Effector CD8-positive, alpha-beta T cell (primary cell): ENCODE measurements around the gene CPNE5.
"Not testable (repeated sequence)": the region's sequence is repeated elsewhere in the genome, so short reads cannot be mapped to it uniquely, and the experiment has no call there.

ENCODE experiments used
- DNase-seq: peaks from one replicate; lab custom pipeline; 2025; lab: John Stamatoyannopoulos, UW

Gene CPNE5

GRCh38 chr6:36815962-36816735, 23.1 kb downstream of the CPNE5 start:
- no peak for DNase-seq

- DNase-seq = no peak
Observed at GRCh38 chr6:36814249-36814648, 25.0 kb downstream of the CPNE5 start.

GRCh38 chr6:36813526-36813925, 25.7 kb downstream of the CPNE5 start:
- DNase-seq = no peak

- not testable (repeated sequence) for DNase-seq
Observed at GRCh38 chr6:36813047-36813446, 26.2 kb downstream of the CPNE5 start.

DNA sequence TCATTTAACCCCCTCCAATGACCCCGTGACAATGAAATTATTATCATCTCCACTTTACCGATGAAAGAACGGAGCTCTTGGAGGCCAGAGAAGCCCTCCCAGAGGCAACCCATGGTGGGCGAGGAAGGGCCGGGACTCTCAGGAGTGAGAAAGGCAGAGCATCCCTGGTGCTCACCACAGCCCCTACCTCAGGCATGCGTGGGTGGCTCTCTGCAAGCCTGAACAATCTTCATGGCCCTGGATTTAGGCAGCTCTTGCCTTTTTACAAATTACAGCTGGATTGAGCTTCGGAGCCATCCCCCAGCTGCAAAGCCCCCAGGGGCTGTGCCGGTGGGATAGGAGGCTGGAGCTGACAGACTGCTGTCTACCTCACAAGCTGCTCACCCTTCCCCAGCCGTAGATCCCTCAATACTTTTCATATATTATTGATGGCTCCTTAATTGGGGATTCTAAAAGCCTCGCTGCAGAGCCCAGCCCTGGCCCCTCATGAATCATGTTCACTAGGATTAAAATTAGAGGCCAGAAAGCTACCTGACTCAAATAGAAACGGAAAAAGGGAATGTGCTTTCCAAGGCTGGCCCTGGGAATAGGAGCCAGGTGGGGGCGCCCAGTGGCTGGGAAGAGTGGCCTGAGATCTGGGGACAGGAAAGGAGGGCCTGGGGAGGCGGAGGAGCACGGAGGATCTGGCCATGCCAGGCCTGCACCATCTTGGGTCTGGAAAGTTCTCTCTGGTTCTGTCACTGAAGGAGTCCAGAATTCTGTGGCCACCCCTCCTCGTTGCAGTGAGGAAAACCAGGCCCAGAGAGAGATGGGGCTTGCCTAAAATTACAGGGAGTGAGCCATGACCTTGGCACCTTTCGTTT, 29.1 kb downstream of the CPNE5 start:
- DNase-seq = no peak

GRCh38 chr6:36809156-36809555, 30.1 kb downstream of the CPNE5 start:
- DNase-seq = no peak

DNA sequence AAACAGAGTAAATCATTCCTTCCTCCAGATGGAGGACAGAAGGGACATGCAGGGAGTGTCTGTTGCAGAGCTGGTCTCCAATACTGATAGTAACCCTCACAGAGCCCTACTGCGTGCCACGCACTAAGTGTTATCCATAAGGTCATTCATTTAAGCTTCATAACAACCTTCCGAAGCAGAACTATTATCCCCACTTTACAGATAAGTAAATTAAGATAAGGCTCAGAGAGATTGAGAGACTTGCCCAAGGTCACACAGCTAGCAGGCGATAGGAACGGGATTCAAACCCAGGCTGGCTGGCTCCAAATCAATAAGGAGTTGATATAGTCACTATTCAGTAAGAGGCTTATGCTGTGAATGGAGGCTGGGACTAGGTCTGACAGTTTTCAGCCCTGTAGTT, 30.6 kb downstream of the CPNE5 start:
- no peak for DNase-seq

DNA sequence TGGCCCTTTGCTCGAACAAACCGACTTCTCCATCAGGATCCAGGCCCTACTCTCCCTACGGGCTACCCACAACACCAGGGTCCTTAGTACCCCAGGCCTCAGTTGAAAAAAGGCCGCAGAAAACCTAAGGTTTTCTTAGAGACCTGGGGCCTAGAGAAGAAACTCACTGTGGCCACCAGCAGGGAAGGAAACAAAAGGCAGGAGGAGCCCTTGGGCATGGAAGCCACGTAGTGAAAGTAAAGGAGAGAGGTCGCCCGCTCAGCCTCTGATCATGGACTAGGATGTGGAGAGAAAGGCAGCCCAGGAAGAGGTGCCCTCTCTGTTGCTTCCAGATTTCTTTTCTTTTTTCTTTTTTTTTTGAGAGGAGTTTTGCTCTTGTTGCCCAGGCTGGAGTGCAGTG, 31.5 kb downstream of the CPNE5 start:
- no peak for DNase-seq

DNA sequence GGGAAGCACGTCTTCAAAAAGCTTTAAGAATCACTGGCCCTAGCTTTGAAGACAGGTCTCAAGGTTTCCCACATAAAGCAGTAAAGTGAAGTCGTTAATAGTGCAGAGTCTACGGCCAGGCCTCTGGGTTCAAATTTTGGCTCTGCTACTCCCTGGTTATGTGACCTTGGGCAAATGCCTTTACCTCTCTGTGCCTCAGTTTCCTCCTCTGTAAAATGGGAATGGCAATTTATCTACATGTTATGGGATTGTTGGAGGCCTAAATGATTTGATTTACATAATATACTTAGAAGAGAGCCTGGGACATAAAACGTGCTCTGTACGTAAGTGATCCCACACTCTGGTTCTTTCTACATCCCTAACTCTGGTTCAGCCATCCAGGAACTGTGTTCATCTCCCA, 32.1 kb downstream of the CPNE5 start:
- DNase-seq = no peak

GRCh38 chr6:36805917-36806316, 33.3 kb downstream of the CPNE5 start:
- DNase-seq = no peak

DNA sequence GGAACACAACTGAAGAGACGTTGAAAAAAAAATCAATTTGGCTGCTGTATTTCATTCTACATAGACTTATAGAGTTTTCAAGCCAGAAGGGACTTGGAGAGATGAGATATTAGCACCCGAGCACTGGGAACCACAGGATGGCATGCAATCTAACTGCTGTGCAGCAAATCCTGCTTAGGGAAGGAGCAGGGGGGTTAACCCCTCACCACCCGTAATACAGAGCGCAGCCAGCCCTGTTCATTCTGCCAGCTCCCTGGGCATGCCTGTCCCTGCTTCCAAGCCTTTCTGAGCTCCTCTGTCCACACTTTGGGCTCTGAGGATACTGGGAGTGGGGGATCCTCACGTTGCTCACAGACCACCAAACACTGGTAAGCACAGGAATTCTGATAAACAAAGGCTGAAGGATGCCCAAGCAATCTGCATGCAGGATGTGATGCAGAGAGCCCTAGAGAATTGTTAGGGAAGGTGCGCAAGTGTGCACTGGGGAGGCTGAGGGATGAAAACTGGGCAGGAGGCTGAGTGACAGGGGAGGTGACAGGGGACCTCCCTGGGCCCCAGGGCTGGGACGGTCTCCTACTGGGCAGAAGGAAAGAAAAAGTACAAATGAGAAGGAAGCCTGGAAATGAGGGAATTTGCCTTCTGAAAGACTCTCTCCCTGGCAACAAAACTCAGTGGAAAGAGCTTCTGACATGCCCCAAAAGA, 34.0 kb downstream of the CPNE5 start:
- no peak for DNase-seq

GRCh38 chr6:36804563-36804962, 34.7 kb downstream of the CPNE5 start:
- DNase-seq = no peak

DNA sequence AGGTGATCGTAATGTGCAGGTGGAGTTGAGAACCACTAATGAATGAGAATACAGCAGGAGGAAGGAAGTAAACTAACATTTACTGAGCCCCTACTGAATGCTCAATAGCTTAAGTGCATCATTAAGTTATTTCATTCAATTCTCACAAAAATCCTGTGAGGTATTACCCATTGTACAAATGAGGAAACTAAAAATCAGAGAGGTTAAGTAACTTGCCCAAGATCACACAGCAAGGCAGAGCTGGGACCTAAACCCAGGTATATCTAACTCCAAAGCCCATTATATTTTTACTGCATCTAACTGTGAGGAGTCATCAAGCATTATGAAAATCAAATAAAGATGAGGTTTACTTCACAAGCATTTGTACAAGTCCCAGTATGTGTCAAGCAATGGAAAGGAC, 35.3 kb downstream of the CPNE5 start:
- DNase-seq = no peak

DNA sequence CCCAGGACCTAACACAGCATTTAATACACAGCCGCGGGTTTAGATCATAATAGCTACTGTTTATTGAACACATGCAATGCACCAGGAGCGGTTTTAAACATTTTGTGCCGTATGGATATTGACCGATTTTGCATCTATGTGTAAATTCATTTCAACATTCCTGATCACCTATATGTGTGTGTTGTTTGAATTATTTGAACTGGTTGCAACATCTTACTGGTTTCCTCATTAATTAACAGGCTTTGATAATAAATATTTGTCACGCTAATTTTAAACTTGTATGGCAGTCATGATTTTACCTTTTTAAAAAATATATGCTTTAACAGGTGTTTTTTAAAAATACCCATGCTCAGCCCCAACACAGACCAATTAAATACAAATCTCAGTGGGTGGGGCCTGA, 35.8 kb downstream of the CPNE5 start:
- no peak for DNase-seq

DNA sequence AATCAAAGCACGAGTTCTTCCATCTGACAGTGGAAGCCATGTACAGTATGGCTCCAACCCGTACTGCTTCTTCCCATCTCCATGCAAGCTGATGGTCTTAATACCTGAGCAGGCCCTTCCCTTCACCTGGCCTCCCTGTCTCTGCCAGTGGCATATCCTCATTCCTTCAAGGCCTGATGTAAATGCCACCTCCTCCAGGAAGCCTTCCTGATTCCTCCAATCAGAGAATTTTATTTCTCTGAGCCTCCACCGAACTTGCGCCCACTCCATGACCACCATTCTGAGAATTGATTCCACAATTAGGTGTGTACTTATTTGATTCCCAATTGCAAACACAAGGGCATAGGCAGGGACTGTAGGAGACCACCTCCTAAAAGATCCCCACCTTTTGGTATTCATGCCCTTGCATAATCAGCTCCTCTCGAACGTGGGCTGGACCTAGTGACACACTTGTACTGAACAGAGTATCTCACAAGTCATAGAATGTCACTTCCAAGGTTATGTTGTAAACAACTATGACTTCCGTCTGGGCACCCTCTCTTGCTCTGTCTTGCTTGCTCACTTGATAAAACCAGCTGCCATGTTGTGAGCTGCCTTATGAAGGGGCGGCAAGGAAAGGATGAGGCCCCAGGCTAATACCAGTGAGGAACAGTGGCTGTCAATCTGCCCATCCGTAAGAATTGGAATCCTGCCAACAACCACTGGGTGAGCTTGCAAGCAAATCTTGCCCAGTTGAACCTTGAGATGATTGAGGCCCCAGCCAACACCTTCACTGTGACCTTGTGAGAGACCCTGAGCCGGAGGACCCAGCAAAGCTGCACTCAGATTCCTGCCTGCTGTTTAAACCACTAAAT, 38.8 kb downstream of the CPNE5 start:
- no peak for DNase-seq

GRCh38 chr6:36798852-36799251, 40.4 kb downstream of the CPNE5 start:
- no peak for DNase-seq

- no peak for DNase-seq
Observed at GRCh38 chr6:36797653-36798052, 41.6 kb downstream of the CPNE5 start.

GRCh38 chr6:36797055-36797454, 42.2 kb downstream of the CPNE5 start:
- no peak for DNase-seq

- DNase-seq = no peak
Observed at GRCh38 chr6:36794713-36795065, 44.6 kb downstream of the CPNE5 start.

DNA sequence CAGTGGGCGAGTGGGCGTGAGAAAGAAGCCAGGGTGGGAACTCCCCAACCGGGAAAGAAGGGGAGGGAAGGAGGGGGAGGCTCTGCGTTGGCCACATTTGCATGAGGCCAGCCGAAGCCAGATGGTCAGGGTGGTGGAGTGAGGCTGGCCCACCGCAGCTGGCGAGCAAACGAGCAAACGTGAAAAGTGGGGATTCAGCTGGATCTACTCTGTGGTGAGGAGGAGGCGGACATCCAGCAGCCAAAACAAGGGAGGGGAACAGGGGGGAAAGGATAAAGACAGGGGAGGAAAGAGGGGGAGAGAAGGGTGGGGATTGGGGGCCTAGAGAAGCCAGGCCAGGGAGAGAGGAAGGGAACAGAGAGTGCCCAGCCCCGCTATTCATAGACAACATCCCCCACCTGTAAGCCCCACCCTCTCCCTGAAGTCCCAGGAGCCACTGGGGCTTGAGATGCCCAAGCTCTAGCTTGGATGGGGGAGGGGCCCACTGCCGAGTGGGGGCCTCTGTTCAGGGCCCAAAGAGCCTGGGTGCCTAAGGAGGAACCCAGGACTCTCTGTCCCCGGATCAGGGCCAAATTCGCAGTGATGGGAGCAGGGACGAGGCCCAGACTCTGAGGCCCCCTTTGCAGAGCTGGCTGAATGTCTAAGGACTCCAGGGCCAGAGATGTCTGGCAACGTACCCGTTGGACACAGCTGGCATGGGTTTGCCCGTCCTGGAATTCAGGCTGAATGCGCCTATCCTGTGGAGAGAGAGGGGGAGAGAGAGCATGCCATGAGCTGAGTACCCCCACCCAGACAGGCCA, 45.1 kb downstream of the CPNE5 start:
- DNase-seq = no peak
